HG02938 (cell line): Measurements from ENCODE around the gene MGP.
A peak's percentile ranks its signal among the peaks of the same experiment; 100 is the strongest.

Experiments
- ATAC-seq: cut with Tn5 transposase; IDR thresholded peaks from one replicate; pipeline ENCODE4 v1.9.1; 2021; ENCODE audit warnings: mild to moderate bottlenecking, moderate library complexity; ENCODE audit not compliant: unreplicated experiment

The MGP gene

GRCh38 chr12:14903386-14904098 lies 17.9 kb upstream of the MGP start:
- ATAC-seq: no peak

- ATAC-seq: no peak
Observed at GRCh38 chr12:14902465-14902864, 16.8 kb upstream of the MGP start.

- ATAC-seq: no peak
Observed at GRCh38 chr12:14901228-14901562, 15.5 kb upstream of the MGP start.

DNA sequence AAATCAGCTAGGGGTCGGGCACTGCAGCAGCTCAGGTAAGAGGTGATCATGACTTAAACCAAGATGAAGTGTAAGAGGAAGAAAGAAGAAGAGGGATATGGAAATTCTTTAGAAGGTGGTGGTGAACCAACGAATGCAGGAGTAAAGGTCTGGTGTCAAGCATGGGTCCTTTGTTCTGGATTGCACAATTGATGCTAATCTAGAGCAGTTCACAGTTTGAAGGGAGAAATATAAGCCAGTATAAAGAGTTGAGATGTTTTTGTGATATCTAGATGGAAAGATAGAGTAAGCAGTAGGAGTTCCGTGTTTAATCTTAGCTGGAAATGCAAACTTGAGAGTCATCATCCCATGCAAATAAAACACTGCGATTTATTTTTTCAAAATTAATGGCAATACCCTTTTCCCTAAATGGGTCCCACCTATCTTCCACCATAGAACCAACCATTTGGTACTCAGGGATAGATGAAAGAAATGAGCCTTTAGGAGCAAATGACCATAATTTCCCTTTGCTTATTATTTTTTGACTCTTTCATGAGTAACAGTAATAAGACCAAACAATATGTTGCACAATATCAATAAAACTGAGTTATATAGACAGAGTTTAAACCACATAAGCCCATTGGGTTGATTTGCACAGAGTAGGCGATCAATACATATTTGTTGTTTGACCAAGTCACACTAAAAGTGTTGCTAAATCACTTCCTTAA lies 15.0 kb upstream of the MGP start:
- no peak for ATAC-seq

DNA sequence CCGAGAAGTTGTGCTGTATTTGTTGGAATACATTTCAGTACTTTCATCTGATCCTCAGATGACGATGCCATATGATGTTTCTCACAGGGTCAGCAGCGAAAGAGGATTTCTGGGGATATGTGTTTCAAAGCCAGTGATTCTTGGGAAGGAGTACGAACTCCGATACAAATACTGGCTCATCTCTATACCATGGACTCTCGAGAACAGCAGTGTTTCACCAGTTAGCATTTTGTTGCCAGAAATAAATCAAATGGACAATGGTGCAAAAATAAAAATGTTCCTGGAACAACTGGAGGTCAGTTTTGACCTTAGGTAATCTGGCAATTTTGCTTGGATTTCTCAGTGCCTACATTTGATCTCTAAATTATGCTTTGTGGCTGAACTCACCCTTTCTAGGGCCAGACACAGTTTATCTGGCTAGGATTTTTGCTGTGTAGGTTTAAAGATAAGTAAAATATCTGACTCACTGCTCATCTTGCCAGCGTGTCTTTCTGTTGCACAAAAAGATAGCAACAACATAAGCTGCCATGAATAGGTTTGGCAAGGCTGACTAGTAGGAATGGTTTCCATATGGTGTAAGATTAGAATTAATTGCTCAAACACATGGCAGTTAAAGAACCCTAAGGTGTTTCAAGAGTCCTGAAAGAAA lies 11.0 kb upstream of the MGP start:
- ATAC-seq: no peak

- ATAC-seq: no peak
Observed at GRCh38 chr12:14893506-14894250, 8.0 kb upstream of the MGP start.

DNA sequence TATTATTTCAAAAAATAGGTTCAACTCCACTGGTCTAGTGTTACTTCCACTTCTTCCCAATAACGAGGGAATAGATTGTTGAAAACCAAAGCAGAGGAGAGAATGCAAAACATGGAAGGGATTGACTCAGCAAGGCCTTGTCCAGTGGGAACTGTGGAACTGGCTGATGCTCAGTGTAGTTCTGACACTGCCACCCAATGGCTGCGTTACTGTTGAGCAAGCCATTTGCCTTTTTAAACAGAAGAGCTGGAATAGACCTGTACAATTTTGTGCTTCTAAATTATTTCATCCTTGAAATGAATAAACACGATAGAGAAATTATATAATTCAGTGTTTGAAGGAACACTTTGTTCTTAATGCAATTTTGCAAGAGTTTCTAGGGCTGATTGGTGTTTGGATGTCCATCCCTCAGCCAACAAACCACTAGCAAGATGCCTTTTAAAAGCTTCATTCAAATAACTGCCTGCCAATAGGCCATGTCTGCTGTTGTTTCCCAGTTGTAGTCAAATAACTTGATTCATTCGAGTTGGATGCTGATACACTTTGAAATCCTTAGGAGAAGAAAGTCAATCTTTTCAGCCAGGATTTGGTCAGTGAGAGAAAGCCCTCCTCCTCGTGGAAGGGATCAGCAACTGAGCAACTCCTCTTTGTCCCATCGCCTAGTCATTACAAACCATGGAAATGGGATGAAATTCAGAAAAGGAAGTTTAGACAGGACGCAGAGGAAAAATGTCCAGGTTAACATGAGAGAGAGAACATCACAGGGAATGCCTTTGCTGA lies 7.3 kb upstream of the MGP start:
- no peak for ATAC-seq

DNA sequence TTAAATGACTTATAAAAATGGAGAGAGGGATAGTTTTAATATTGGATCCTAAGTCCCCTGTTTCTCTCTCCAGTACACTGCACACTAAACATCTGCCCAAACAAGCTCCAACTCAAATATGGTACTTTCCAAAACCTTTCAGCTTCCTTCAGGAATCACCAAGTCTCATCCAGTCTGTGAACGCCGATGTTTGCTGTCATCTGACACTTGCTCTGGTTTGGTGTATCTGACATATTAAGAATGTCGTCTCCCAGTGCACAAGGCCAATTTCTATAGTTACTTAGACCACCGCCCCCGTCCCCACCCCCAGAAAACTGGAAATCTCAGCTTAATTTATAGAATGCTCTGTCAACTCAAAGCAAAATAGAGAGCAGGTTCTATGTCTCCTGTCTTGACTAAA lies 5.0 kb upstream of the MGP start:
- ATAC-seq: no peak

GRCh38 chr12:14886271-14886670 lies 617 bp upstream of the MGP start:
- no peak for ATAC-seq

- peak; percentile 98 for ATAC-seq
Observed at GRCh38 chr12:14884458-14884878, 1.2 kb downstream of the MGP start.

DNA sequence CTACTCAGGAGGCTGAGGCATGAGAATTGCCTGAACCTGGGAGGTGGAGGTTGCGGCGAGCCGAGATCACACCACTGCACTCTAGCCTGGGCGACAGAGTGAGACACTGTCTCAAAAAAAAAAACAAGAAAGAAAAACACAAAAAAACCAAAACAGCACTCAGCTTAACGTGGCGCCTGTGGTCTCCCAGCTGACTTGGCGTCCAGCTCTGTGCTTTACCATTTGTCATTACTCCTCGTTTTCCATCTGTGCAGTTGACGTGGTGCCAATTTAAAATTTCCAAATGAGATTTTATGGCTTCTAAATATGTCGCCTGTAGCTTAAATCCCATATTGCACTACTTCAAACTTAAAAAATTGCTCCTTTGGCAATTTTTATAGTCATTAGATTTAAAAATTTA lies 2.0 kb downstream of the MGP start:
- ATAC-seq: no peak

GRCh38 chr12:14880890-14881453 lies 4.7 kb downstream of the MGP start:
- no peak for ATAC-seq

GRCh38 chr12:14879222-14879933 lies 6.3 kb downstream of the MGP start:
- no peak for ATAC-seq

GRCh38 chr12:14878488-14878887 lies 7.2 kb downstream of the MGP start:
- no peak for ATAC-seq

DNA sequence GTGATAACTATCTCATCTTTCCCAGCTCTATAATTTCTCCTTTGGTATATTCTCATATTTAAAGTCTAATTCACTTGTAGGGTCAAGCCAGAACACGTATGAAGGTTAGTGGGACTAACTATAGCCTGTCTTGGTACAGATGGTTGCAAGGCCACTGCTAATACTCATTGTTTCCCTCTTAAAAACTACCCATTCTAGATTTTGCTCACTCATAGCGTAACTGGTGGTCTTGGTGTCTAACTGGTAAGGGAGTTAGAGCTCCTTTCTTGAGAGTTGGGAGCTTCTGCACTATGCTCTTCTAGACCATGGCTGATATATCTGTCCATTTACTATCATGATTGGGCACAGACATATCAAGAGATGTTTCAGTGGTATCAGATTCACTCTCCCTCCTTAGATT lies 8.8 kb downstream of the MGP start:
- ATAC-seq: no peak

- no peak for ATAC-seq
Observed at GRCh38 chr12:14874882-14875281, 10.8 kb downstream of the MGP start.

DNA sequence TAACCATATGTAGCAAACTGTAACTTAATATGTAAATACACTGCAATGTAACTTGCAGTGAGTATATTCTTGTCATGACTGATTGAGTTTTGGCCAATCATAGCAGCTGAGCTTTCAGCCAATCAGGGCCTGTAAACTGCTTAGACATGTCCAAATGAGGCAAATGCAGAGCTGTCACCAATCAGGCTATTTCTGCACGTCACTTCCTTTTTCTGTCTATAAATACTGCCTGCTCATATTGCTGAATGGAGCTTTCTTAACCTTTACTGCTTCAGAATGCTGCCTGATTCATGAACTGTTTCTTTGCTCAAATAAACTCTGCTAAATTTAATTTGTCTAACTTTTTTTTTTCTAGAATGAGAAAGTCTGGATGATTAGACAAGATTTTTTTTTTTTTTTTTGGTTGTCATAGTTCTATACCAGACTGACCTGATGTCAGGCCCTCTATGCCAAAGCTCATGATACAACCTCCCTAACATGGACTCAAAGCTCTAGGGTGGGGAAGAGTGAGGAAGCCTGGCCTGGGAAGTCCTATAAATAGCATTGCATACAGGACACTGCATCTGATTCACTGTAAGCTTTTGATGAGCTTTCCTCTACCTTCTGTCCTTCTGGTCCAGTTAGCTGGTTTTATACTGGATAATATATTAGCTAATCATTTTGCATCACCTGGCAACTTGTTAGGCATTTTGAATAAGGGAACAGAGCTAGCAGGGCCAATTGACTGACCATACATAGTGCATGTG lies 12.0 kb downstream of the MGP start:
- no peak for ATAC-seq

DNA sequence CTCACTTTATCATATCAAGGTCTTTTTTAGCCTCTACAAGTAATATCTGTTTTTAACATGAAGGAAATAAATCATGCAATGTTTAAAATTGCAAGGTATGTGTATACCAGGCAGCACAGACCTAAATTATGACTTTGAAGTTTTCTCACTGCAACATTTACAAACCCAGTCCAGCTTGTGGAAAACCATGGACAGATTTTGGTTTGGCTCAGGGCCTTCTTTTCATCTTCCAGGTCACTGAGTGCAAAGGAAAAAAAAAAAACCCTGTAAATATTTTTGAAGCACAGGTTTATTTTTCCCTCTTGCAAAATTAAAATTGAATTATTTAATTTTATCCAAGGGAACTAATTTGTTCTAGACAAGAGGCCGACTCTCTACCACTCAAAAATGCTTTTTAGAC lies 13.8 kb downstream of the MGP start:
- ATAC-seq: no peak

DNA sequence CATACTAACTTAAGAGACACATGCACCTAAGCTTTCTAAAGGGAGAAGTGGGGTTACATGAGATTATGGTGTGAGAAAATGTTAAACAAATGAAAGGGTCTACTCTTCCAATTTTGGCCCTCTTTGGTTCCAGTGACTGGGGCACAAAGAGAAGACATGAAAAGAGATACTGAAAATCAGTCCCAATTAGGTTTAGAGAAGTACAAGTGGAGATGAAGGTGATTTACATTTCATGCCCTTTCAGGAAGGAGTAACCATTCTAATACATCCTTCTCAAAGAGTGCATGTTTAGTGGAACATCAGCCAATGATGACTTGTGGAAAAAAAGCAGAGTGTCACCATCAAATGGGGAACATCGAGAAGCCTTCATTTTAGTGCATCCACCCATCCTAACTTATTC lies 14.4 kb downstream of the MGP start:
- ATAC-seq: no peak
